HG03442 (cell line): Measurements from ENCODE around the gene PLCB4.
"Not testable (repeated sequence)": the region's sequence is repeated elsewhere in the genome, so short reads cannot be mapped to it uniquely, and the experiment has no call there.

ENCODE experiments used
- ATAC-seq: cut with Tn5 transposase; IDR thresholded peaks from one replicate; pipeline ENCODE4 v1.9.1; 2021; ENCODE audit warnings: mild to moderate bottlenecking, moderate library complexity; ENCODE audit not compliant: unreplicated experiment

PLCB4 gene

DNA sequence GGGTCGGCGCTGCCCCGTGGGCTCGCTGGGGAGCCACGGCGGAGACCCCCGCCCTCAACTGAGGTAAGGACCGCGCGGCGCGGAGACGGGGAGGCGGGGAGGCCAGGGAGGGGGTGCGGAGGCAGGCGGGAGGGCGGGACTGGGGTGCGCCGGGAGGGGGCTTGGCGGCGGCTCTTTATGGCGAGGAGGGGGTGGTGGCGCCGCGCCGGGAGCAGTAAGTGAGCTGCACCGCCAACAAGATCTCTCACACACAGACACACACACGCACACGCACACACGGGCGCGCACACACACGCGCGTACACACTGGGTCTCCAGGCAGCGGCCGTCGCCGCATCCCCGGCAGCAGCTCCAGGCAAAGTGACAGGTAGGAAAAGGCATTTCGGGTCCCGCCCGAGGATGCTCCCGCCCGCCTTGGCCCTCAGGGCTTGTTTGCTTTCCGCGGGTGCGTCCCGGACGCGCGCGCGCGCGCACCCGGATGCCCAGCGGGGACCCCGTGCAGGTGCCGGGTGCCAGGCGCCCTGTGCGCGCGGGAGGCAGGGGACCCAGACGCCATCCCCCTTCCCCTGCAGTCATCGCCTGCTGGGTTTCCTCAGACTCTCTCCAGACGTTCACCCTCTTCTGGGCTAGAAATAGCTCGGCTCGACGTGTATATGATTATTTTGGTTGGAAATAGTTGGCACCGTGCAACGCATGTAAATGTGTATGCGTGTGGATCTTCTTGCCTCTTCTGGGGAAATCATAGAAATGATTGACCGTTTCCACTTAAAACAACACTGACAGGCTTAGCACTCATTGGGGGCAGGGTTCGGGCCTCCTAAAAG is at the start of gene PLCB4:
PLCB4 (plus strand) TSS at position 247 of the 823 bp plus-strand sequence. CDS start 238,728 bp downstream, outside the sequence.
- no peak for ATAC-seq

- ATAC-seq: no peak
Observed at GRCh38 chr20:9019833-9020232, 49.1 kb upstream of the PLCB4 start.

GRCh38 chr20:9021216-9021615 is 47.7 kb upstream of the PLCB4 start:
- ATAC-seq: no peak

GRCh38 chr20:9021699-9022098 is 47.2 kb upstream of the PLCB4 start:
- no peak for ATAC-seq

GRCh38 chr20:9022376-9022775 is 46.5 kb upstream of the PLCB4 start:
- no peak for ATAC-seq

DNA sequence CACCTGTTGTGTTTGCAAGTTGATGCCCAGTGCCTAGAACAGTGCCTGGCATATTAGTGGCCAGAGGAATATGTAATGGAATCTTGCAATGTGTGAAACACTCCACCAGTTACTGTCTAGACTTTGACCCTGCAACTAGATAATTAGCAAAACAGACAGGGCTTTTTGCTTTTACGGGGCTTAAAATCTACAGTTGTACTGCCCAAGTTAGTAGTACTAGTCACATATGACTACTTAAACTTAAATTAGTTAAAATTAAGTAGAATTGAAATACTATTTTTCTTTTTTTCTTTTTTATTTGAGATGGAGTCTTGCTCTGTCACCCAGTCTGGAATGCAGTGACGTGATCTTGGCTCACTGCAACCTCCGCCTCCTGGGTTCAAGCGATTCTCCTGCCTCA is 44.3 kb upstream of the PLCB4 start:
- no peak for ATAC-seq

DNA sequence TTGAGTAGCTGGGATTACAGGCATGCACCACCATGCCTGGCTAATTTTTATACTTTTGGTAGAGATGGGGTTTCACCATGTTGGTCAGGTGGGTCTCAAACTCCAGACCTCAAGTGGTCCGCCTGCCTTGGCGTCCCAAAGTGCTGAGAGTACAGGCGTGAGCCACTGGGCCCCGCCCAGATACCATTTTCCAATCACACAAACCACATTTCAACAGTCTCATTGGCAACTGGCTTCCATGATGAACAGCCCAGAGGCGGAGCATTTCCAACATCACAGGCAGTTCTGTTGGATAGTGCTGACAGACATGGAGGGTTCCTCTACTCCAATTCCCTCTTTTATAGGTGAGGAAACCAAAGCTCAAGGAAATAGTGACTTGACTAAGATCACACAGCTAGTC is 43.9 kb upstream of the PLCB4 start:
- no peak for ATAC-seq

- ATAC-seq: no peak
Observed at GRCh38 chr20:9025643-9026042, 43.2 kb upstream of the PLCB4 start.

DNA sequence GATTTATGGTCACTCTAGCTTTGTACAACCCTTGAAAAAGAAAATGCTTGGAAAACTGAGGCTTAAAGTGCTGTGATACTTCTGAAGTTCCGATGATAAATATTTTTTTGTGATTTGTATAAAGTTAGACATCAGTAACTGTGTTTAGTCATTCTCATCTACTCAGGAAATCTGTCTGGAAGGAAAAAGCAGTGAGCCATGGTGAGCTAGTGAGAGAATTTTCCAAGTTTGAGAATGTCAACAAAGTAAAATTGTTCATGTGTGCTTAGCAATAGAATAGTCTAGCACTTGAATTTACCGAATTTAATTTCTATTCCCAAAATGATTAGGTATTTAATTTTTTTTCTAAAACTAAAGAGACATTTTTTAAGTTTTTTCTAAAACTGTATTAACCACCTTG is 41.3 kb upstream of the PLCB4 start:
- ATAC-seq: no peak

- ATAC-seq: no peak
Observed at GRCh38 chr20:9028419-9028818, 40.5 kb upstream of the PLCB4 start.

- no peak for ATAC-seq
Observed at GRCh38 chr20:9031991-9032390, 36.9 kb upstream of the PLCB4 start.

- ATAC-seq: no peak
Observed at GRCh38 chr20:9032758-9033157, 36.1 kb upstream of the PLCB4 start.

DNA sequence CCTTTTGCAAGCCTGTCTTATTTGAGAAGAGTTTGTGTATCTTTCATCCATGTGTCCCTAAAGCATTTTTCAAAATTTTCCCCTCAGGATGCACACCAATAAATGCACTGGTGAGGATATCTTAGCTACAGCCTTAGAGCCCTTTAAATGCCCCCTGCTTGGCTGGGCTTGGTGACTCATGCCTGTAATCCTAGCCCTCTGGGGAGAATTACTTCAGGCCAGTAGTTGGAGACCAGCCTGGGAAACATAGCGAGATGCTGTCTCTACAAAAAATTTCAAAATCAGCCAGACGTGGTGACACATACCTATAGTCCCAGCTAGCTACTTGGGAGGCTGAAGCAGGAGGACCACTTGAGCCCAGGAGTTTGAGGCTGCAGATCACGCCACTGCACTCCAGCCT is 33.8 kb upstream of the PLCB4 start:
- ATAC-seq: no peak

DNA sequence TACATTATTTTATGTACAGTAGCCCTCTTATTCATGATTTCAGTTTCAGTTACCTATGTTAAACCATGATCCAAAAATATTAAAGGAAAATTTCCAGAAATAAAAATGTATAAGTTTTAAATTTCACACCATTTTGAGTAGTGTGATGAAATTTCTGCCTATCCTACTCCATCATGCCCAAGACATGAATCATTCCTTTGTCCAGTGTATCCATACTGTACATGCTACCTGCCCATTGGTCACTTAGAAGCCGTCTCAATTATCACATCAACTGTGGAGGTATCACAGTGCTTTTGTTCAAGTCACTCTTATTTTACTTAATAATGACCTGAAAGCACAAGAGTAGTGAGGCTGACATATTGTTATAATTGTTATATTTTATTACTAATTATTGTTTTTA is 32.3 kb upstream of the PLCB4 start:
- ATAC-seq: no peak

GRCh38 chr20:9038791-9039535 is 29.9 kb upstream of the PLCB4 start:
- no peak for ATAC-seq

DNA sequence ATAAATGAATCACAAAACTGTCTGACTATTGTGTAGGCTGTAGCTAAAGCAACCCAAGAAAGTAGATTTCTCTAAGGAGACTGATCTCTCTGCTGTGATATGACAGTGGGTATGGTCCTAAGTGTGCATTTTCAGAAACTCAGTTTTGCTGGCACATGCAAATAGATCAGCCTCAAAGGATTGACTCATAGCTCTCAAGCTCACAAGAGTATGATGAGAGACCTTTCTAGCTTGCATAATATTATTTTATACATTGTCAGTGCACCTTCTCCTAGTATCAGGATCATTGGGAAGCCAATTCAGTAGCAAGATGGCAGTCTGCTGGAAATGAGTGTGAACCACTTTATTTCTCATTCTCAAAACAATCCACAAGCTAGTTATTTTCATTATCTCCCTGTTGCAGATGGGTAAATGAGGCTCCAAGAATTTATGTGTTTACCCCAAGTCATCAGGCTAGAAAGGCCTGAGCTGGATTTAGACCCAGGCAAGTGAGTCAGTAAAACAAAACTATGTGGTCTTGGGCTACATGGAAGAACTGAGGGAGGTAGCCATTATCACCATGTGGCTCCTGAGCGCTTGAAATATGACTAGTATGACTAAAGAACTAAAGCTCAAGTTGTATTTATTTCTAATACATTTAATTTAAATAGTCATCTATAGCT is 27.9 kb upstream of the PLCB4 start:
- no peak for ATAC-seq

DNA sequence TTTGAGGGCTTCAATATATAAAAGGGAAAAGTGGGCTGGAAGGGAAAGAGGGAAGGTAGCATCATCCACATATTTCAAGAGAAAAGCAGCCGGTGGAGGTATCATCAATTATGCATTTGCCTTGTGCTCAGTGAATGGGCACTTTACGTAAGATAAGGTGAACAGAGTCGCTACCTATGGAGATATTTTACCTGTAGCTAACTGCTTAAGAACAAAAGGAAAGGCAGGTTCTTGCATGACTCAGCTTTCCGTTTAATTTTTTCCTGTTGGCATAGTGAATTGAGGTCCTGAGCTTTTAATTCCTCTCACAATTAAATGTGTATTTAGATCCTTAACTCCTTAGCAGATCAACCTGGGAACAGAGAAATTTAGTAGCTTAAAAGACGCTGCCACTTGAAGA is 25.5 kb upstream of the PLCB4 start:
- ATAC-seq: no peak

GRCh38 chr20:9047928-9048327 is 21.0 kb upstream of the PLCB4 start:
- not testable (repeated sequence) for ATAC-seq

DNA sequence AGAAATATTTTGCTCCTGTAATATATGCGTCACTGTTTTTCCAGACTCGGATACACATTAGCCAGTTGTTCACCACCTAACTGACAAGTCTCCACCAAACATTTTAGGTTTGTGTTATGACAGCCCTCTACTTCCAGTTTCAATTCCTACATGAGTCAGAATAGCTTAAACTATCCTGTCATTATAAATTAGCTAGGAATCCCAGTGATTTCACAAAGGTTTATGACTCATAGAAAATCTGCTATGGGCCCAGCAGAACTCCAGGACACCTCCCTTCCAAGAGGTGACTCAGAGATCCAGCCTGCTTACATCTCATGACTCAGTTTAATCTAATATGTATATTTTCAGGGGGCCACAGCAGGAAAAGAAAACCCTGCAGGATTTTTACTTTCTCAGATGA is 17.4 kb upstream of the PLCB4 start:
- no peak for ATAC-seq

- ATAC-seq: no peak
Observed at GRCh38 chr20:9052136-9052535, 16.8 kb upstream of the PLCB4 start.

GRCh38 chr20:9053108-9053507 is 15.8 kb upstream of the PLCB4 start:
- no peak for ATAC-seq

DNA sequence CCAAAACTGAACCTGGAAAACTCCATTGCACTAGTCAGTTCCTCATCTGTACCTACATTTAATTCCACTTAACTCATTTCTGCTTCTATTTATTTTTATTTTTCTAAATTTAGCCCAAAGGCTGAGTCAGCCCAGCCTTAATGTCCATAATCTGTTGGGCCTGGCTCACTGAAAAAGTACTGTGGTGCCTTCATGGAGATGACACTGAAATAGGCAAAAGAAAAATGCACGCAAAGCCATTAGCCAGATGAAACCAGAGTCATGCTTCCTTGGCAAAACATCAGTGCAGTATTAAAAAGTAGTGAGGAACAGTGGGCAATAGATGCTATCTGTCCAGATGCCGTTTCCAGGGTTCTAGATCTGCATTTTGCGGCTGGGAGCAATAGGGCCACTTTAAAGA is 14.7 kb upstream of the PLCB4 start:
- ATAC-seq: no peak
